ENCODE data around the gene FLT1.

The FLT1 gene

DNA sequence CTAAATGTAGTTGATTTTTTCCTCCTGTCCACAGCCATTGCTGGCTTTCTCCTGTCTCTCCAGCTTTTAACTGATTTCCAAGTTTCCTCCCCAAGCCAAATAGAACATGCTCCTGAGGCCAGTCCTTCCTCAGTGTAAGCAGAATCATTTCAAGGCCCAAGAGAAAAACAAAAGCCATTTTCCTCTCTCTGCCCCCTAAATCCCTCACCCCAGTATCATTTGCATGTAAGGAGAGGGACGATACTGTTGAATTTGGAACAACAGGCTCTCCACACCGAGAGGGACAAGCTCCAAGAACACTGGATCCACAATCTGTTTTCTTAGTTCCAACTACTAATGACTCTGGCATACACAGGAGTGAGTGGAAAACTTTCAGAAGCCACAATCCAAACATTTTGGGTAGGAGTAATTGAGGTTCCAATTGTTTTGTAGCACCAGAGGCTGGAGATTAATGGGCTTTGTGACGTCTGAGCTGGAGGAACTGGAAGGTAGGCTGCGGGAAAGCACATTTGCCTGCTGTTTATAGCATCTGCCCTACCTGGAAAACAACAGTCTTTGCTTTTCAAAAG is 156.8 kb downstream of the FLT1 start:
- no peak for DNase-seq

DNA sequence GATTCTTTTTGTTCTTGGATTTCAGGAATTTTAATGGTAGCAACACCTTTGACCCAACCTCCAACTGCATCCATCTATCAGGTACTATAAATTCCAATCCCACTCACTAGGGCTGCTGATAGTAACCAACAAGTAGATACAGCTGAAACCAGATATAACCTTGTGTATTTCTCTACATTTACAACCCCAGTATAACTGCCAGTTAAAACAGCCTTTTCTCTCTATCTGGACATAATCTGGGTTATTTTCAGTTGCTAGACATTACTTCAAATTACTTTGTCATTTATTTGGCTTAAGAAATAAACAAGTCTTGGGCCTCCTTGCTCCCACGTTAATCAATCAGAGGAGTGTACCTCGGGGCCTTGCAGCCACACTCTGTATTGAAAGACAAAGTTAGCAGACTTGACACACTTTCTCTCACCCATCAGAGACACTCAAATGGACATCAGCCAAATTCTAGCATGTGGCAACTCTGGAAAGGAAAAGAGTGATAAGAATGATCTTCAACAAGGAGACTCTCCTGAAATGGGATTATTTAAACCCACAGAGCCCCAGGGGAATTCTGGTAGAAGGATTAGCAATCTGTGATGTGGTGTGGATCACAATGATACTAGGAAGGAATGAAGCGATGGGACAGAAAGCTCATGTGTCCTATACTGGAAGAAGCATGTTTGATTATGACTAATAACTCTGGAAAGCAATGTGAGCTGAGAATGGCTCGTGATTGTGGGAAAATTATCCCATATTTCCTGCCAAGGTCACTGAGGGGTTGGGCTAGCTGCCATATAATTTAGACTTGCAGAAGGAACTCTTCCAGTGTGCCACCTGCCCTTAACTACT is 157.5 kb downstream of the FLT1 start:
- DNase-seq: no peak

DNA sequence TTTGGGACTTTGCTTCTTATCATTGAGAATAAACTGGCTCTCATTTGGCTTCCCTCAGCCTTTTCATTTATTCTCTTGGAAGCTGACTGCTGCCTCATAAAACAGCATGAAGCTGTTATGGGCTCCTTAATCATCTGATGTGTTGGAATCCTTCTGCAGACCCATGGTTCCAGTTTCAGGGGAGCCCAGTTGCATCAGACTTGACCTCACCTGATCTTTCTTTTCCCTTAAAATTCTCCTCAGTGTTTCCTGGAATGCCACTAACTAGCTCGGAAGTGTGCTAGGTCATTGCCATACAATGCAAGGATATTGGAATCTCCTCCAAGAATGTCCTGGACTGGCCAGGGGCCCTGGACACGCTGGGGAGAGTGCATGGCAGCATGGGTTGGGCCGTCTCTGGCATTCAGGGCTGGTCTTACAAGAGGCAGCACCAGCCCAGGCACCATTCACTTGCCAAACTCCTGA is 158.7 kb downstream of the FLT1 start:
- no peak for DNase-seq

DNA sequence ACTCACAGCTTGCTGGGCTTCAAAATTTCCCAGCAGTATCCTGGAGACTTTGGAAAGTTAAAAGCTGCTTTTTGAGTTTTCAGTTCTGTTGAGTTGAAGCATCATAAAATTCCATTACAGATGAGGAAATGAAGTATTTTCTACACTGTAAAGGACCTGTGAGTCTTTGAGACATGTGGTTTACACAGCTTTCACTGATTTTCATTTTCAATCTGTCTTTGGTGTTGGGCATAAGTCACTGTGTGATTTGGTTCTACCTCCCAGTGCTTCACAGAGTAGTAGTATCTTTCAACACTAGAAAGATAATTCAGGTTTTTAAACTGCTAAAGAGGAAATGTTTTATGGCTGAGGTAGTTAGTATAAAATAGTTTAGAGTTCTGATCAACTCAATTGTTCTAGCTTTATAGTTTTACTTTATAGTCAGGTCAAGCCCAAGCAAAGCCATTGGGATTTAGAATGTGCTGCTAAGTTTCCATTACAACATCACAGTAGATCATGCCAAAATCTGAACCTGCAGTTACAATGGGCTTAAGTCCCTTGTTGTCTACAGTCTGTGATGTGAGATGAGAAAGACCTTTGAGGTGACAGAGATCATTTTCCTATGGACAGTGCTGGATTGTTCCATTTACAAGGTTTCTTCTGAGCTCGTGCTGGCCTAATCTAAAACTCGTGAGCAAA is 161.6 kb downstream of the FLT1 start:
- no peak for DNase-seq

DNA sequence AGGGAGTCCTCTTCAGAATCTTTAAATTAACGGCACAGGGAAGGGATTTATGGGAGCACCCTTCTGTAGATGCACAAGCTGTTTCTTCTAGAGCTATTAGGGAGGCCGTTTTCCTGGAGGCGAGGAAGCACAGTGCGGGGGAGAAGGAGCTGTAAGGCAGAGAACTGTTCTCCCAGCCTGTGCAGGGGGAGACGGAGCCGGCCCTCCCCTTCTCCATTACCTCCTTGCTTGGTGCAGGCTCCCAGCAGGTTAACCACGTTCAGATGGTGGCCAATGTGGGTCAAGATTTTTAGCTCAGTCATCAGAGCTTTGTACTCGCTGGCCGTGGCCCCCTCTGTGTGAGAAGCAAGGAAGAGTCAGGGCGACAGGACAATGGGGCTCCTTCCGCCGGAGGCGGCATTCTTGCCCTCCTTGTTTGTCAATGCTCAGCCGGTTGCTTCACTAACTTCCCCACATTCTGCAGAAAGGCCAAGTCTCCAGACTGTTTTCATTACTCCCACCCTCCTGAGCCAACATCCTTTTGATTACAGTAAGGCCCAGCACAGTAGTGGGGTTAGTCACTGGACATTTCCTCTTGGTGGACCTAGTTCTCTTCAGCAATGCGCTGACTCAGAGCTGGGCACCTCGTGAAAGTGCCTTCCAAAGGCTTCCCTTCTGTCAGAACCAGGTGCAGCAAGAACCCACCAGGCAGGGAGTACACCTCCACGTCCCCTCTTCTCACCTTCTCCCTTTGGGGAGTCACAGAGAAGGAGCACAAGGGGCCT is 165.4 kb downstream of the FLT1 start:
- DNase-seq: no peak

DNA sequence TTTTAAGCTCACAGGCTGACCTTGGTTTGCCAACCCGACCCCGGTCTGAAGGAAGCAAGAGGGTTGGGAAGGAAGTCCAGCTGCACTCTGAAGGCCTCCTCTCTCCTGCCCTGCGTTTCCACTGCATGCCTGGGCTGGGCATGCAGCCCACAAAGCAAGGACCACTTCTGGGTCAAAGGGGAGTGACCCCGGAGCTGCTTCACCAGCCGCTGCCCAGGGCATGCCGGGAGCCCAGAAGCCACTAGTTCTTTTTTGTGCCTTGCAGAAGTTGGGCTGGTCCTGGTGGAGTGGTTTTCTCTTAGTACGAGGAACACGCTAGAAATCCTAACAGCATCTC is 166.7 kb downstream of the FLT1 start:
- no peak for DNase-seq

DNA sequence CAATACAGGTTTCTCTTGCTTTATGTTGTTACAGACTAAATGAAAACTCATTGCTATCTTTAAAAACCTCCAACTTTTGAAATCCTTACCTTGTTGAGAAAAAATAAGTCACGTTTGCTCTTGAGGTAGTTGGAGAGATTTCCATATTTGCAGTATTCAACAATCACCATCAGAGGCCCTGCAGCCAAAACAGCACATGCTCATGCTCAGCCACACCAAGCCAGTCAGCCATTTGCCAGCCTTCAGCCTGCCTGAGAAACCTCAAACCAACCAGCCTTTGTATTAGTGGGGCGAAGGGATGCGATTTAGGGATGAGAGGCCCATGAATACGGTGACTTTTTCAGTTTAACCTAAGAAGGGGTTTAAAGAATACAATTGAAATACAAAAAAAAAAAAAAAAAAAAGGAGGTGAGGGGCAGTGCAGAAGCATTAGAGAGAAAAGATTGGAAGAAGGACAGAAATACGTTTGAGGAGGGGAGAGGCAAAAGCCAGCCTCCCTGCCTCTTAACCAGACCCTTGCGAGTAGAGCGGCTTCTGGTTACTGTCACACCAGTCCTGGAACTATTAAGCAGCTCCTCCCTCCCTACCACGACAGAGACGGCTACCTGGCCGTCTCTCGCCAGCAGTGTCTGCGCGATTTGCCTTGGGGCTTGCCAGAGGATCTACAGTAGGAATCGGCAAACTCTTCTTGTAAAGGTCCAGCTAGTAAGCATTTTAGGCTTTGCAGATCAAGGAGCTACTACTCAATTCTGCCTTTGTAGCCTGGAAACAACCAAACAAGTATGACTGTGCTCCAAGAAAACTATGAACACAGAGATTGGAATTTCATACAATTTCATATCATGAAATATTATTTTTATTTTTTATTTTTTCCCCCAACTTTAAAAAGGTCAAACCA is 167.3 kb downstream of the FLT1 start:
- no peak for DNase-seq

DNA sequence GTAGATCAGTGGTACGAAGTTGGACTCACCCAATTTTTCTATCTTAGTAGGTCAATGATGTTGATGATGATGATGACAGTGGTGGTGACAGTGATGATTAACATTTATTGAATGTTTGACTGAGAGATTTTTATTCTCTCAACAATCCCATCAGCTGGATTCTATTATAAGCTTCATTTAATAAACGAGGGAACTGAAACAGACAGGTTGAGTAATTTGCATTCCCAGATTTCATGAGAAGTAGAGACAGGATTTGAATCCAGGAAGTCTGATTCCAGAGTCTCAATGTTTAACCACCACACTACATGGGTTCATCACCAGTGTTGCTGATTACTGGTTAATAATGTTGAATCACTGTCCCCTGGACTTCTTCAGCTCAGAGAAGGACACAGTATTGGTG is 168.9 kb downstream of the FLT1 start:
- no peak for DNase-seq

DNA sequence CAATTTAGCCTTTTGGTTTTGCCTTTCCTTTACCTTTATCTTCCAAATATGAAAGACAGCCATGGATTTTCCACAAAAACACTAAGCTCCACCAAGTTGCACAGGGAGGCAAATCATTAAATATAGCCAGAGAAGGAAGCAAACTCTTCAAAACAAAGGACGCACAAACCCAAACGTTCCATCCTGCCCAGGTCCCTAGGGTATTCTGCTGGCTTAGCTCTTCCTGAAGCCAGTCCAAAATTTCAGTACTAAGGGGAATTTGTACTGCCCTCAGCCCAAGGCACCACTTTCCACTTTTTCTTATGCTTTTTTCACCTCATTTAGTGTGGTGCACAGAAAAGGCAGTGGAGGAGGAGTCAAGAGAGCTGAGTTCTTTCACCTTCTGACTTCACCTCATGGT is 169.9 kb downstream of the FLT1 start:
- DNase-seq: no peak

DNA sequence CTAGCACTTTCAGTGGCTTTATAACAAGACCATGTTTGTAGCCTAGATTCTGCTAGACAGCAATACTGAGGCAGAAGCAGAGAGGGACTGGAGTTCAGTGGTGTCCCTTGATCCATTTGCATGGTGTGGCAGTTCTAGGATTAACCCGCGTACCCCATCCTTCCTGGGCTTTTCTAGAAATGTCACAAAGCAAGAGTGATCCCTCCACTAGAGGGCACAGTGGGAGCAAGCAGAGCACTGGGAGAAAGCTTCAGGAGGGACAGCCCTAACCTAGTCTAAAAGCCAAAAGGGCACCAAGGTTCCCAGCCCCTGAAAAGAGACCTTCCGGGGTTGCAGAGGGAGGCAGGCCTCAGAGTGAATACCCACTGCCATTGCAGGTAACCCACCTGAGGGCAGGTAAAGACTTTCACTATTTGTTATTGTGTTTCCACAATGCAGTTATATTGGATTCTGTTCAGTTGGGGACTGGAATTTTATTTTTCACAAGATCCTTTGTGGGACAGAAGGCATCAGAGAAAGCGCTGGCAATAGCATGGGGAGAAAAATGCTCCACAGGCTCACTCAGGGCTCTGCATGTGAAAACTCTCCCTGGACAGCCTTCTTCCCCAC is 170.6 kb downstream of the FLT1 start:
- DNase-seq: no peak

DNA sequence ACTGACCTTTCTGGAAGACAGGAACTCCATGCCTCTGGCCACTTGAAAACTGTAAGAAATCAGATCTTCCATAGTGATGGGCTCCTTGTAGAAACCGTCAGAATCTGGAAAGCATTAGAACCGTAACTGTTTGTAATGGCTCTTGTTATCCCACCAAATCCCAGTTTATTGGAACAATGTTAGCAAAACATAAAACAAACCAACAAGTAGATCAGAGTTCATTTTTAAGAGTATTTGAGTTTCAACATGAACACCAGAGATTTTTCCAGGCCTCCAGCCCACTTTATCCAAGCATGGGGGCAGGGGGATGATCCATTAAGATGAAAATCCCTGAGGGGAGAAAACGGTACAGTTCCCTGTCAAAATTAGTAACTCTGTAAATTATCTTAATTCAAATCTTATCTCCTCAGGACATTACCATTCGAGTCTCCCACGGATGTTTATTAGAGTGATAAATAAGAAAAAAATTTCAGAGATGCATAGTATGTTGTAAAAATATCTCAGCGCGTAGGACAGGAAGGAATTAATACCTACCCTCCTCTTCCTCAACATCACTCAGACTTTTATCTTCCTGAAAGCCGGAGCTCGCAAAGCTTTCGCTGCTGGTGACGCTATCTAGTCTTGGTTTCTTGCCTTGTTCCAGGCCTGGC is 172.5 kb downstream of the FLT1 start:
- DNase-seq: no peak

DNA sequence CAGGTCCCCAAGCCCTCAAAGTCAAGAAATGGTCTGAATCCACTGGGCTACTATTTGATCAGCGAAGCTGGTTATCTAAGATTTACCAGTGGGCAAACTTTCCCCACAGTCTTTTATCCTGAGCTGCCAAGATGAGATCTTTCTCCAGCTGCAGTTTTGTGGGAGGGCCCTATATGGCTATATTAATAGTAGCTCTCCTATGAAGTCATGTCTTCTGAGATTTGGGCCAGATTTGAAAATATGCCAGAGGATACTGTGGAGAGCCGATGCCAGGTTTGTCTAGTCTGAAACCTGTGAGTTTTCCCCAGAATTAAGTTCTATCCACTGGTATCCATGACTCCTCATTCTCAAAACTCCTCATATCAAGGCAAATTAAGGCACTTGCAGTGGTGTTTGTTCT is 173.2 kb downstream of the FLT1 start:
- DNase-seq: no peak

DNA sequence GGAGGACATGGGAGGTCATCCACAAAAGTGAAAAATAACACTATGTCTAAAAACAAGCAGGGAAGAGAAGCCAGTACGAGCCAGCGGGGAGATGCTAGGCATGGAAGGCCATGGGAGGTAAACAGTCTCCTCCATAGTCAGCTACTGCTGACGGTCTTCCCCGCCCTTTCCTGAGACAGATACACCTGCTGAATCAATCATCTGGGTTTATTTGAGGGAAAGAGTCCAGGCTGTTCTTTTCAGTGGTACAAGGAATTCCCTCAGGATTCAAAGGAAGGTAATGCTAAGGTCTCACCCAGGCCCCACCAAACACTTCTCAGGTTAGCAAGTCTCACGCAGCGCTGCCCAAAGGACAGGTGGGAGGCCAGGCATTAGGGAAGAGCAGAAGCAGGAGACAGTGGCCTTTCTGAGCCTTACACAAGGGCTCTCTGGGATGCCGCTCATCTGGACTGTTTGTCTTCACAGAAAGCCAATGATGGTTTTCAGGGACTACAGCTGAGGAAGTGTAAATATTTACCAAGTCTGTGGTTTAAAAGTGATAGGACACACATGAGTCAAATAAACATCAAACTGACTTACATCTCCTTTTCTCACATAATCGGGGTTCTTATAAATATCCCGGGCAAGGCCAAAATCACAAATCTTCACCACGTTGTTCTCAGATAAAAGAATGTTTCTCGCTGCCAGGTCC is 173.9 kb downstream of the FLT1 start:
- no peak for DNase-seq

DNA sequence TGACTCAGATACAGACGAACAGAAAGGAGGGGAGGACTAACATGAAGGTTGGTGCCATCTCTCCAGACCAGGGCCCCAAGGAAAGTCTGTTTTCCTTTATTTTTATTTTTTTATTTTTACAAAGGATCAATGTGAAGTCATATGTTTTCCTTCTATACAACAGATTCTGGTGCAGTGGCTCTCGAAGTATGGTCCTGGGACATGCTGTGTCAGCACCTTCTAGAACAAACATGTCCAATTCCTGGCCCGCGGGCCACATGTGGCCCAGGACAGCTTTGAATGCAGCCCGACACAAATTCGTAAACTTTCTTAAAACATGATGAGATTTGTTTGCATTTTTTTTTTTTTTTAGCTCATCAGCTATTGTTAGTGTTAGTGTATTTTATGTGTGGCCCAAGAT is 174.7 kb downstream of the FLT1 start:
- no peak for DNase-seq

DNA sequence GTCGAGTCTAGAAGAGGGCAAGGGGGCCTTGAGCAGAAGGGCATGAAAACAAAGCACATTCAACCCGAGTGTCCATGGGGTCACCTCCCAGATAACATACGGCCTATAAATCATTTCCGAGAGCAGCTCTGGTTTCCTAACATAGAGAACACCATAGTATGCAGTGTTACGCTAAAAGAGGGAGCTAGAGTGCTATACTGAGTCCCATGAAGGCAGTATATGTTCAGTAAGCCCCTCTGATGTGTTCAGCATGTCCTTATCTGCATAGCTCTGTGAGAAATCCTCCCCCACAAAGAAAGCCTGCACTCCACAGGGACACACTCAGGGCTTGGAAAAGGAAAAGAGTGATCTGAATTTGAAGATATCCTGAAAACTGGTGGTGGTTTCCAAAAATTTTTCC is 175.4 kb downstream of the FLT1 start:
- DNase-seq: no peak

DNA sequence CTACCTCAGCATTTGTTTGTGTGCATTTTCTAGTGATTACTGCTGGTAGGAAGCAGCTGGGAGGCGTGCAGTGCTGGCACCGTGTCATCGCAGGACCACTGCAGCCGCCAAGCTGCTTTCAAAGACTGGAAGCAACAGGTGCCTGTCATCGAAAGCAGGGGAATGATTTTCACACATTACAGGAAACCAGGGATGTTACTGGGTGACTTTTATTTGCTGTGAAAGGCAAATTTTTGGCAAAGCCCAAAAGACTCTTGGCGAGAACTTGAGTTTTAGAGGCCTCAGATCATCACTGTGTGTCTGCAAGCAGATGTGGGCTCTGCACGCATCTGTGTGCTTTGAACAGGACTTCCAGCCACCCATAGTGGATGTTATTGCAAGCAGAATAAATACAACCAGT is 176.4 kb downstream of the FLT1 start:
- no peak for DNase-seq

DNA sequence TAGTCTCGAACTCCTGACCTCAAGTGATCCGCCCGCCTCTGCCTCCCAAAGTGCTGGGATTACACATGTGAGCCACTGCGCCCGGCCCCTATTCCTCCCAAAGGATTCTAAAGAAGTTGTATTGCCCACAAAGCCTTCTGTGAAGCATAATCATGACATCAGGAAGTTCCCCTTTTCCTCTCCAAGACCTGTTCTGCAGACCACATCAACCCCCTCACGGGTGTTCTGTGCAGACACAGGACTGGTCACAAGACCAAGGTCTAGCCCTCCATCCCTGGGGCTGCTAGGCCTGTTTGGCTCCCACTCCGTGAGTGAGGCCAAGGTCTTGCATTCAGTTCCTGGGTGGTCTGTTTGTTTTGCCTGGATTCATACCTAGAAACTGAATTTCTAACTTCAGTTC is 178.1 kb downstream of the FLT1 start:
- DNase-seq: no peak

DNA sequence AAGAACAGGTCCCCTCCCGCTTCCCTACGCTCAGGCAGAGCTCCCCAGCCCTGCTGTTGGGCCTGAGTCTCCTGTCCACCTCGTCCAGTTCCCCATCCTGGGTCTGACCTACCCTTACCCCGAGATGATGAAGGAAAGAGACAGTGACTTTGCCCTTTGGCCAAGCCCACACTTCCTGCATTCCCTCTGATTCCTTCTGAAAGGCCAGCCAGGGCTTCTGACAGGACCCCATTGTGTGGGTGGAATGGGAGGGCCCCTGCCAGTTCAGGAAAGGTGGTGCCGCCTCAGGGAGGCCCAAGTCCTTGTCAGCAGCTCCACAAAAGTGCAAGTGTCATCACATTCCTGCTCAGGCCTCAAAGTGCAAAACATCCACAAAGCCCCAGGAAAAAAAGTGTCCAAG is 178.8 kb downstream of the FLT1 start:
- DNase-seq: no peak

DNA sequence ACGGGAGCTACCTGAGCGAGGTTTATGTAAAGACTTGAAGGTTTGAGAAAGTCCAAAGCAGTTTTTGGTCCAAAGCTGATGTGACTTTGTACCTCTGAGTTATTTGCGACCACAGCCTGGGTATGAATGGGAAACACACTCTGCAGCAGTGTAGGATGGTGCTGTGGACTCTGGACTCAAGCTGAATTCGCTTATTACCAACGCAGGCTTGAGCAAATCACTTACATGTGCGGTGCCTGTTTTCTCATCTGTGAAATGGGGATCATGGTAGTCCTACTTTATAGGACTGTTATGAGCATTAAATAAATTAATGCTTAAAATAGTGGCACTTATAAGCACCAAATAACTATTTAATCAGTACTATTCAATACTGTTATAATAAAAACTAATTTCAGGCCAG is 180.0 kb downstream of the FLT1 start:
- no peak for DNase-seq

DNA sequence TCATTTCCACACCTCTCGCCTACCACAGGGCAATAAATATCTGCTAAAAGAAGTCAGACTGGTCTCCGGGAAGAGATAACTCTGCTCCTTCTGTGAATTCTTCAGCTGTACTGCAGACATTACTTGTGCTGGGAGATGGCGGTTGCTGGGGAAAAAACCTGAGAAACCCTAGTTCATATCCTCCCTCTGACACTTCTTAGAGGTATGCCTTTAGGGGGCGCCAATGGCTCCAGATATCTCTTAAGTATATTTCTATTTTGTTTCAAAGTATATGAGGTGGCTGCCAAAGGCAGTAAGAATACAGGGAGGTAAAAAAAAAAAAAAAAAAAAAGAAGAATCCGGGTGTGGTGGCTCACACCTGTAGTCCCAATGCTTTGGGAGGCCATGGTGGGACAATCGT is 181.3 kb downstream of the FLT1 start:
- DNase-seq: no peak

DNA sequence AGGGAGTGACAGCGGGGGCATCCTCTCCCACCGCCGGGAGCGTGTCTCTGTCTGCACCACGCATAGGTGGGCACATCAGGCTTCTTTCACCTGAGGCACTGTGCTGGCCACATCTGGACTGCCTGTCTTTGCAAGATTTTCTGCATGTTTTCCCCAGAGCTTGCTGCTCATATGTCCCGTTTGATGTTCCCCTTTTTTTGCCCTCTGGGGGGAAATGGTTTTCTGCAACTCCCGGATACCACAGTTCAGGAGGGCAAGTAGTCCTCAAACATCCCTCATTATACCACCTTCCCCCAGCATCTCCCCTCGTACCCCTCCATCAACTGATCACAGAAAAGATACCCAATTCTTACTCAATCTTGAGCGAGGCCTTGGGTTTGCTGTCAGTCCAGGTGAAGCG is 188.6 kb downstream of the FLT1 start:
- DNase-seq: no peak
